Muscle of leg (tissue), 11 donors: Measurements from ENCODE around the gene ELMO1. TPM values are rescaled to one million over a fixed set of nuclear protein-coding genes. Genes with fewer than 3 reads are reported as not detected.

Experiments used
- DNase-seq: peaks from one replicate; pipeline ENCODE4 v3.0.0; 2013
- H3K27ac ChIP-seq: one replicate; pipeline ENCODE4 v1.5.1; 2013; ENCODE audit warnings: mild to moderate bottlenecking, low read length, control low read depth
- H3K27me3 ChIP-seq: one replicate; pipeline ENCODE4 v1.6.1; 2013; ENCODE audit warnings: low read length; ENCODE audit not compliant: control insufficient read depth, insufficient read depth
- H3K36me3 ChIP-seq: one replicate; pipeline ENCODE4 v1.6.1; 2013; ENCODE audit warnings: low read length; ENCODE audit not compliant: control insufficient read depth, insufficient read depth
- H3K4me1 ChIP-seq: one replicate; pipeline ENCODE4 v1.6.1; 2013; ENCODE audit warnings: low read length; ENCODE audit not compliant: control insufficient read depth, insufficient read depth
- H3K4me3 ChIP-seq: one replicate; pipeline ENCODE4 v1.5.1; 2013; ENCODE audit warnings: low read length, control low read depth
- H3K9me3 ChIP-seq: replicated peaks from 2 replicates; pipeline ENCODE4 v1.6.1; 2013; ENCODE audit warnings: low read depth, low read length; ENCODE audit not compliant: control insufficient read depth
- WGBS: methylation state at CpG from one replicate; pipeline ENCODE4 v1.1.5; 2013; ENCODE audit warnings: missing lambda C conversion rate; ENCODE audit not compliant: insufficient coverage; 5-methylcytosine and 5-hydroxymethylcytosine counted together
- polyA plus RNA-seq, 8 donors: library from polyadenylated mRNA; unstranded; fragments of 120-200 nt; gene quantifications; one replicate each; pipeline versions ENCODE4 v1.2.1 to v1.2.3, GENCODE V29; 2013; ENCODE audit warnings: inconsistent platforms in 1 of 8, low replicate concordance in 1 of 8; ENCODE audit not compliant: insufficient read length in 8 of 8, insufficient read depth in 1 of 8
- total RNA-seq: library from RNA; stranded (reverse); fragments of 120-200 nt; gene quantifications from one replicate; pipeline ENCODE4 v1.2.4, GENCODE V29; 2013

Gene ELMO1
- total and polyA plus RNA-seq, 9 donors = 20.3 to 40.7 (median 25.0) TPM

GRCh38 chr7:36971515-36972139 is 477.0 kb downstream of the ELMO1 start:
- no peaks in the 10 kb centered on the region for H3K36me3 ChIP-seq
- H3K27me3 ChIP-seq = no peaks in the 10 kb centered on the region
- no peak for DNase-seq
- 100% methylated on average over 1 of the region's 9 CpGs for WGBS
- no peaks in the 10 kb centered on the region for H3K4me1 ChIP-seq
- H3K4me3 ChIP-seq = no peak overlapping the region
- H3K9me3 ChIP-seq = no peaks in the 10 kb centered on the region
- no peak overlapping the region for H3K27ac ChIP-seq

- no peak overlapping the region for H3K4me3 ChIP-seq
- no peaks in the 10 kb centered on the region for H3K9me3 ChIP-seq
- no CpG with 5 or more reads among the region's 5 CpGs for WGBS
- no peaks in the 10 kb centered on the region for H3K27me3 ChIP-seq
- H3K27ac ChIP-seq = no peak overlapping the region
- H3K4me1 ChIP-seq = no peaks in the 10 kb centered on the region
- no peaks in the 10 kb centered on the region for H3K36me3 ChIP-seq
- no peak for DNase-seq
Measured at GRCh38 chr7:36970551-36971514, 477.8 kb downstream of the ELMO1 start.

GRCh38 chr7:36969376-36969775 is 479.3 kb downstream of the ELMO1 start:
- peak; percentile 61 for DNase-seq
- Histone ChIP-seq H3K4me1 (no peaks in the 10 kb centered on the region), H3K36me3 (no peaks in the 10 kb centered on the region), H3K4me3 (no peak overlapping the region), H3K27ac (no peak overlapping the region), H3K27me3 (no peaks in the 10 kb centered on the region), H3K9me3 (no peaks in the 10 kb centered on the region)

GRCh38 chr7:36967387-36967786 is 481.3 kb downstream of the ELMO1 start:
- Histone ChIP-seq H3K9me3 (no peaks in the 10 kb centered on the region), H3K36me3 (no peaks in the 10 kb centered on the region), H3K4me3 (no peak overlapping the region), H3K4me1 (no peaks in the 10 kb centered on the region), H3K27ac (no peak overlapping the region), H3K27me3 (no peaks in the 10 kb centered on the region)
- WGBS = 36% methylated on average over 3 of the region's 4 CpGs
- peak; percentile 85 for DNase-seq

GRCh38 chr7:36966636-36967035 is 482.0 kb downstream of the ELMO1 start:
- WGBS = 36% methylated on average over 2 of the region's 3 CpGs
- Histone ChIP-seq H3K4me3 (no peak overlapping the region), H3K9me3 (no peaks in the 10 kb centered on the region), H3K27ac (peak overlapping the region; percentile 37), H3K4me1 (no peaks in the 10 kb centered on the region), H3K36me3 (no peaks in the 10 kb centered on the region), H3K27me3 (no peaks in the 10 kb centered on the region)
- DNase-seq = peak; percentile 53

- Histone ChIP-seq H3K27ac (peak overlapping the region; percentile 37), H3K4me3 (no peak overlapping the region), H3K4me1 (no peaks in the 10 kb centered on the region), H3K36me3 (no peaks in the 10 kb centered on the region), H3K27me3 (no peaks in the 10 kb centered on the region), H3K9me3 (no peaks in the 10 kb centered on the region)
- WGBS = no CpG with 5 or more reads among the region's 3 CpGs
- DNase-seq = peak; percentile 31
Measured at GRCh38 chr7:36966039-36966438, 482.6 kb downstream of the ELMO1 start.

- H3K4me1 ChIP-seq = no peaks in the 10 kb centered on the region
- H3K9me3 ChIP-seq = no peaks in the 10 kb centered on the region
- H3K4me3 ChIP-seq = no peak overlapping the region
- no peaks in the 10 kb centered on the region for H3K36me3 ChIP-seq
- no peak overlapping the region for H3K27ac ChIP-seq
- H3K27me3 ChIP-seq = no peaks in the 10 kb centered on the region
- WGBS = no CpG with 5 or more reads among the region's 1 CpG
- DNase-seq = peak; percentile 27
Measured at GRCh38 chr7:36965625-36966024, 483.0 kb downstream of the ELMO1 start.

- Histone ChIP-seq H3K9me3 (no peaks in the 10 kb centered on the region), H3K4me3 (no peak overlapping the region), H3K4me1 (no peaks in the 10 kb centered on the region), H3K36me3 (no peaks in the 10 kb centered on the region), H3K27me3 (no peaks in the 10 kb centered on the region), H3K27ac (no peak overlapping the region)
- DNase-seq = no peak
- no CpG with 5 or more reads among the region's 2 CpGs for WGBS
Measured at GRCh38 chr7:36964297-36964696, 484.4 kb downstream of the ELMO1 start.

- no peak for DNase-seq
- Histone ChIP-seq H3K4me1 (no peaks in the 10 kb centered on the region), H3K27ac (no peak overlapping the region), H3K36me3 (no peaks in the 10 kb centered on the region), H3K4me3 (no peak overlapping the region), H3K9me3 (no peaks in the 10 kb centered on the region), H3K27me3 (no peaks in the 10 kb centered on the region)
- WGBS = 85% methylated on average over 3 of the region's 3 CpGs
Measured at GRCh38 chr7:36962367-36962766, 486.3 kb downstream of the ELMO1 start.

GRCh38 chr7:36961693-36962092 is 487.0 kb downstream of the ELMO1 start:
- DNase-seq = no peak
- H3K9me3 ChIP-seq = no peaks in the 10 kb centered on the region
- H3K27ac ChIP-seq = no peak overlapping the region
- H3K27me3 ChIP-seq = no peaks in the 10 kb centered on the region
- H3K4me3 ChIP-seq = no peak overlapping the region
- H3K4me1 ChIP-seq = no peaks in the 10 kb centered on the region
- no peaks in the 10 kb centered on the region for H3K36me3 ChIP-seq
